ENCODE results near the gene FBXO40. TPM values are rescaled to one million over a fixed set of nuclear protein-coding genes. Genes with fewer than 3 reads are reported as not detected.
A peak's percentile ranks its signal among the peaks of the same experiment; 100 is the strongest.

FBXO40 gene
- total and polyA plus RNA-seq, 10 of the 15 experiments (the other 5 are each of a cell fraction or from before 2014, with no cell fraction given), result 0.03 to 0.05 (median 0.04) TPM; not detected in 7

DNA sequence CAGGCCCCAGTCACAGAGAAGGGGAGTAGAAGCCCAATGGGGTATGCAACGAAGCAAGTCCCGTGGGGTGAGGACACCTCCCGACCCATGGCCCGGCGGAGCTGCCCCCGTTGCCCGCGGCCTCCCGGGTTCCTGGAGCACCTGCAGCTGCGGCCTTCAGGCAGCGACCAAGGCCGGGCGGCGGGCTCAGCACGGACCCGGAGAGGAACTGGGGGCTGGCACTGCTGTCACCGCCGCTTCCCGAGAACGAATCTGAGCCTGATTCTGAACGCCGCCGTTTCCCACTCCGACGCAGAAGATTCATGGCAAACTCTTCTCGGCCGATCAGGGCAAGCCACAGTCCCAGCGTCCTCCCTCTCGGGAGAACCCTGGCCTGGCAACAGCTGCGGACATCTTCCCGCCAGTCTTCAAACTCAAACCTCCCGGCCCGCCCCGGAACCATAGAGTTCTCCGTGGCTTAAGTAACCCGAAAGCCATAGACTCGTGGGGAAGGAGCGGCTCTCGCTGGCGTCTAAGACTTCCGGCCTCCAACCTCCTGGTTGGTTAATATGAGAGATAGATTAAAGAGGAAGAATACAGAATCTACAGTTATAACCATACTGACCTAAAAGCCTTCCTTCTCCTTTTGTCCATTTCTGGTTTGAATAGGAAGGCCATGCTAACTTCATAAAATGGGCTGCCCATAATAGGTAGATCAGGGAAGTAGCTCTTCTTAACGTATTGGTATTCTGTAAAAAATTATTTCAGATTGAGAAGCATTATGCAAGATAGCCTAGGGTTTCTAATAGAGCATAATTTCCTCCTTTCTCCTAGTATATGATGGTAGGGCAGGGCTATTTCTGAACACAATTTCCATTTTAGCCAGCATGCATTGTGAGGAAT lies 47.4 kb upstream of the FBXO40 start, which contains the start of gene POLQ (continued):
- TF ChIP-seq, protein P1, sequence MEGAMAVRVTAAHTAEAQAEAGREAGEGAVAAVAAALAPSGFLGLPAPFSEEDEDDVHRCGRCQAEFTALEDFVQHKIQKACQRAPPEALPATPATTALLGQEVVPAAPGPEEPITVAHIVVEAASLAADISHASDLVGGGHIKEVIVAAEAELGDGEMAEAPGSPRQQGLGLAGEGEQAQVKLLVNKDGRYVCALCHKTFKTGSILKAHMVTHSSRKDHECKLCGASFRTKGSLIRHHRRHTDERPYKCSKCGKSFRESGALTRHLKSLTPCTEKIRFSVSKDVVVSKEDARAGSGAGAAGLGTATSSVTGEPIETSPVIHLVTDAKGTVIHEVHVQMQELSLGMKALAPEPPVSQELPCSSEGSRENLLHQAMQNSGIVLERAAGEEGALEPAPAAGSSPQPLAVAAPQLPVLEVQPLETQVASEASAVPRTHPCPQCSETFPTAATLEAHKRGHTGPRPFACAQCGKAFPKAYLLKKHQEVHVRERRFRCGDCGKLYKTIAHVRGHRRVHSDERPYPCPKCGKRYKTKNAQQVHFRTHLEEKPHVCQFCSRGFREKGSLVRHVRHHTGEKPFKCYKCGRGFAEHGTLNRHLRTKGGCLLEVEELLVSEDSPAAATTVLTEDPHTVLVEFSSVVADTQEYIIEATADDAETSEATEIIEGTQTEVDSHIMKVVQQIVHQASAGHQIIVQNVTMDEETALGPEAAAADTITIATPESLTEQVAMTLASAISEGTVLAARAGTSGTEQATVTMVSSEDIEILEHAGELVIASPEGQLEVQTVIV (IDR thresholded peaks at IDR 0.05; ENCODE audit: borderline replicate concordance, partially characterized antibody), result no peak
- TF ChIP-seq CEBPB (IDR thresholded peaks at IDR 0.05; ENCODE audit: borderline replicate concordance in 1 of 2, low read depth in 2 of 2, low read length in 2 of 2) (no peak), SIX5 (IDR thresholded peaks at IDR 0.05; ENCODE audit: low read depth, low read length, severe bottlenecking) (peak; percentile 44), DPF2 (IDR thresholded peaks at IDR 0.05) (no peak), BHLHE40 (IDR thresholded peaks at IDR 0.05; ENCODE audit: borderline replicate concordance in 1 of 2, low read depth in 2 of 2, low read length in 1 of 2) (0 out of 4 replicates have a peak, but pooled peaks of 1 of the 2 experiments have one; percentile 2), CREB1 (IDR thresholded peaks at IDR 0.05; ENCODE audit: low read depth) (peak; percentile 68), CREM (IDR thresholded peaks at IDR 0.05; ENCODE audit: low read depth) (peak; percentile 63), JUNB (IDR thresholded peaks at IDR 0.05) (no peak), TCF7 (IDR thresholded peaks at IDR 0.05; ENCODE audit: borderline replicate concordance) (no peak), HDGF (IDR thresholded peaks at IDR 0.05) (no peak), KDM1A (IDR thresholded peaks at IDR 0.05; ENCODE audit: borderline replicate concordance) (no peak), POU2F2 (IDR thresholded peaks at IDR 0.05; ENCODE audit: borderline replicate concordance, low read depth, low read length) (peak; percentile 75; the same call in 1 of the 3 replicates), POLR2AphosphoS2 (IDR thresholded peaks at IDR 0.05; ENCODE audit: low read depth, low read length) (no peak), EZH2 (IDR thresholded peaks at IDR 0.05; ENCODE audit: borderline replicate concordance, control insufficient read depth, low read depth, low read length) (no peak), WRNIP1 (IDR thresholded peaks at IDR 0.05; ENCODE audit: borderline replicate concordance, low read depth, low read length) (no peak), TCF12 (IDR thresholded peaks at IDR 0.05; ENCODE audit: low read depth, low read length) (peak; percentile 66; the same call in 1 of the 2 replicates)
- TF ChIP-seq, protein P2, sequence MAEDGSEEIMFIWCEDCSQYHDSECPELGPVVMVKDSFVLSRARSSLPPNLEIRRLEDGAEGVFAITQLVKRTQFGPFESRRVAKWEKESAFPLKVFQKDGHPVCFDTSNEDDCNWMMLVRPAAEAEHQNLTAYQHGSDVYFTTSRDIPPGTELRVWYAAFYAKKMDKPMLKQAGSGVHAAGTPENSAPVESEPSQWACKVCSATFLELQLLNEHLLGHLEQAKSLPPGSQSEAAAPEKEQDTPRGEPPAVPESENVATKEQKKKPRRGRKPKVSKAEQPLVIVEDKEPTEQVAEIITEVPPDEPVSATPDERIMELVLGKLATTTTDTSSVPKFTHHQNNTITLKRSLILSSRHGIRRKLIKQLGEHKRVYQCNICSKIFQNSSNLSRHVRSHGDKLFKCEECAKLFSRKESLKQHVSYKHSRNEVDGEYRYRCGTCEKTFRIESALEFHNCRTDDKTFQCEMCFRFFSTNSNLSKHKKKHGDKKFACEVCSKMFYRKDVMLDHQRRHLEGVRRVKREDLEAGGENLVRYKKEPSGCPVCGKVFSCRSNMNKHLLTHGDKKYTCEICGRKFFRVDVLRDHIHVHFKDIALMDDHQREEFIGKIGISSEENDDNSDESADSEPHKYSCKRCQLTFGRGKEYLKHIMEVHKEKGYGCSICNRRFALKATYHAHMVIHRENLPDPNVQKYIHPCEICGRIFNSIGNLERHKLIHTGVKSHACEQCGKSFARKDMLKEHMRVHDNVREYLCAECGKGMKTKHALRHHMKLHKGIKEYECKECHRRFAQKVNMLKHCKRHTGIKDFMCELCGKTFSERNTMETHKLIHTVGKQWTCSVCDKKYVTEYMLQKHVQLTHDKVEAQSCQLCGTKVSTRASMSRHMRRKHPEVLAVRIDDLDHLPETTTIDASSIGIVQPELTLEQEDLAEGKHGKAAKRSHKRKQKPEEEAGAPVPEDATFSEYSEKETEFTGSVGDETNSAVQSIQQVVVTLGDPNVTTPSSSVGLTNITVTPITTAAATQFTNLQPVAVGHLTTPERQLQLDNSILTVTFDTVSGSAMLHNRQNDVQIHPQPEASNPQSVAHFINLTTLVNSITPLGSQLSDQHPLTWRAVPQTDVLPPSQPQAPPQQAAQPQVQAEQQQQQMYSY (CRISPR knock-in tag; IDR thresholded peaks at IDR 0.05), result no peak
- TF ChIP-seq, protein P3, sequence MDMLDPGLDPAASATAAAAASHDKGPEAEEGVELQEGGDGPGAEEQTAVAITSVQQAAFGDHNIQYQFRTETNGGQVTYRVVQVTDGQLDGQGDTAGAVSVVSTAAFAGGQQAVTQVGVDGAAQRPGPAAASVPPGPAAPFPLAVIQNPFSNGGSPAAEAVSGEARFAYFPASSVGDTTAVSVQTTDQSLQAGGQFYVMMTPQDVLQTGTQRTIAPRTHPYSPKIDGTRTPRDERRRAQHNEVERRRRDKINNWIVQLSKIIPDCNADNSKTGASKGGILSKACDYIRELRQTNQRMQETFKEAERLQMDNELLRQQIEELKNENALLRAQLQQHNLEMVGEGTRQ (IDR thresholded peaks at IDR 0.05; ENCODE audit: borderline replicate concordance, low read depth, low read length), result no peak
- TF ChIP-seq, protein P4, sequence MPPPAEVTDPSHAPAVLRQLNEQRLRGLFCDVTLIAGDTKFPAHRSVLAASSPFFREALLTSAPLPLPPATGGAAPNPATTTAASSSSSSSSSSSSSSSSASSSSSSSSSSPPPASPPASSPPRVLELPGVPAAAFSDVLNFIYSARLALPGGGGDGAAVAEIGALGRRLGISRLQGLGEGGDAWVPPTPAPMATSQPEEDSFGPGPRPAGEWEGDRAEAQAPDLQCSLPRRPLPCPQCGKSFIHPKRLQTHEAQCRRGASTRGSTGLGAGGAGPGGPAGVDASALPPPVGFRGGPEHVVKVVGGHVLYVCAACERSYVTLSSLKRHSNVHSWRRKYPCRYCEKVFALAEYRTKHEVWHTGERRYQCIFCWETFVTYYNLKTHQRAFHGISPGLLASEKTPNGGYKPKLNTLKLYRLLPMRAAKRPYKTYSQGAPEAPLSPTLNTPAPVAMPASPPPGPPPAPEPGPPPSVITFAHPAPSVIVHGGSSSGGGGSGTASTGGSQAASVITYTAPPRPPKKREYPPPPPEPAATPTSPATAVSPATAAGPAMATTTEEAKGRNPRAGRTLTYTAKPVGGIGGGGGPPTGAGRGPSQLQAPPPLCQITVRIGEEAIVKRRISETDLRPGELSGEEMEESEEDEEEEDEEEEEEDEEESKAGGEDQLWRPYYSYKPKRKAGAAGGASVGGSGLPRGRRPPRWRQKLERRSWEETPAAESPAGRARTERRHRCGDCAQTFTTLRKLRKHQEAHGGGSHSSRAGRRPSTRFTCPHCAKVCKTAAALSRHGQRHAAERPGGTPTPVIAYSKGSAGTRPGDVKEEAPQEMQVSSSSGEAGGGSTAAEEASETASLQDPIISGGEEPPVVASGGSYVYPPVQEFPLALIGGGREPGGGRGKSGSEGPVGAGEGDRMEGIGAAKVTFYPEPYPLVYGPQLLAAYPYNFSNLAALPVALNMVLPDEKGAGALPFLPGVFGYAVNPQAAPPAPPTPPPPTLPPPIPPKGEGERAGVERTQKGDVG (CRISPR knock-in tag; IDR thresholded peaks at IDR 0.05), result no peak
